Erythroblast (primary cell): Measurements from ENCODE around the gene TMEM150C.

Experiments used
- GATA1 ChIP-seq: IDR thresholded peaks from 2 replicates; pipeline ENCODE4 v1.6.1; 2011; ENCODE audit warnings: low read depth, mild to moderate bottlenecking, control low read depth, low read length, moderate library complexity
- POLR2A ChIP-seq: IDR thresholded peaks from 2 replicates; pipeline ENCODE4 v1.6.1; 2011; ENCODE audit warnings: mild to moderate bottlenecking, low read length

GRCh38 chr4:82500435-82501153, 61.2 kb downstream of the TMEM150C start:
- TF ChIP-seq POLR2A (no peak), GATA1 (no peak)
